ENCODE measurements around the gene C7orf33.
"Not testable (repeated sequence)": the region's sequence is repeated elsewhere in the genome, so short reads cannot be mapped to it uniquely, and the experiment has no call there.

The C7orf33 gene

GRCh38 chr7:148575640-148576411 lies 14.7 kb upstream of the C7orf33 start:
- in situ Hi-C loops (cut with HindIII; ENCODE audit: low sequenced_read_pairs): loop anchor here (10.0 kb wide), 1 partner anchor 389 kb away; no protein-coding TSS in a partner anchor

GRCh38 chr7:148579366-148579765 lies 11.2 kb upstream of the C7orf33 start:
- in situ Hi-C loops (cut with HindIII; ENCODE audit: low sequenced_read_pairs): loop anchor here (10.0 kb wide), 1 partner anchor 385 kb away; no protein-coding TSS in a partner anchor

- in situ Hi-C loops (cut with HindIII; ENCODE audit: low sequenced_read_pairs): no loop called here
Observed at GRCh38 chr7:148580446-148580845, 10.1 kb upstream of the C7orf33 start.

- in situ Hi-C loops (cut with HindIII; ENCODE audit: low sequenced_read_pairs): no loop called here
Observed at GRCh38 chr7:148581624-148582023, 8.9 kb upstream of the C7orf33 start.

GRCh38 chr7:148584154-148584827 lies 6.3 kb upstream of the C7orf33 start:
- in situ Hi-C loops (cut with HindIII; ENCODE audit: low sequenced_read_pairs): no loop called here

GRCh38 chr7:148585399-148585798 lies 5.2 kb upstream of the C7orf33 start:
- in situ Hi-C loops (cut with HindIII; ENCODE audit: low sequenced_read_pairs): loop anchor here (5.0 kb wide), 1 partner anchor 37 kb away; no protein-coding TSS in a partner anchor

- in situ Hi-C loops (cut with HindIII; ENCODE audit: low sequenced_read_pairs): loop anchor here (5.0 kb wide), 1 partner anchor 35 kb away; no protein-coding TSS in a partner anchor
Observed at GRCh38 chr7:148587076-148587475, 3.5 kb upstream of the C7orf33 start.

- in situ Hi-C loops (cut with HindIII; ENCODE audit: low sequenced_read_pairs): loop anchor here (5.0 kb wide), 1 partner anchor 34 kb away; no protein-coding TSS in a partner anchor
Observed at GRCh38 chr7:148588168-148588567, 2.4 kb upstream of the C7orf33 start.

- in situ Hi-C loops (cut with HindIII; ENCODE audit: low sequenced_read_pairs): loop anchor here (5.0 kb wide), 1 partner anchor 34 kb away; no protein-coding TSS in a partner anchor
Observed at GRCh38 chr7:148588670-148589131, 1.9 kb upstream of the C7orf33 start.

GRCh38 chr7:148589640-148590039 lies 926 bp upstream of the C7orf33 start:
- in situ Hi-C loops (cut with HindIII; ENCODE audit: low sequenced_read_pairs): loop anchor here (5.0 kb wide), 1 partner anchor 33 kb away; no protein-coding TSS in a partner anchor

- in situ Hi-C loops (cut with HindIII; ENCODE audit: low sequenced_read_pairs): not testable (repeated sequence)
Observed at GRCh38 chr7:148596354-148596753, 5.8 kb downstream of the C7orf33 start.

GRCh38 chr7:148598351-148598750 lies 7.8 kb downstream of the C7orf33 start:
- in situ Hi-C loops (cut with HindIII; ENCODE audit: low sequenced_read_pairs): no loop called here

- in situ Hi-C loops (cut with HindIII; ENCODE audit: low sequenced_read_pairs): loop anchor here (5.0 kb wide), 1 partner anchor 102 kb away; no protein-coding TSS in a partner anchor
Observed at GRCh38 chr7:148605350-148605749, 14.8 kb downstream of the C7orf33 start.

- in situ Hi-C loops (cut with HindIII; ENCODE audit: low sequenced_read_pairs): loop anchor here (5.0 kb wide), 1 partner anchor 100 kb away; no protein-coding TSS in a partner anchor
Observed at GRCh38 chr7:148607151-148607661, 16.6 kb downstream of the C7orf33 start.

GRCh38 chr7:148609045-148609725 lies 18.6 kb downstream of the C7orf33 start:
- in situ Hi-C loops (cut with HindIII; ENCODE audit: low sequenced_read_pairs): loop anchor here (5.0 kb wide), 1 partner anchor 98 kb away; no protein-coding TSS in a partner anchor

GRCh38 chr7:148611692-148612091 lies 21.1 kb downstream of the C7orf33 start:
- in situ Hi-C loops (cut with HindIII; ENCODE audit: low sequenced_read_pairs): no loop called here

- in situ Hi-C loops (cut with HindIII; ENCODE audit: low sequenced_read_pairs): no loop called here
Observed at GRCh38 chr7:148615085-148615730, 24.6 kb downstream of the C7orf33 start.

- in situ Hi-C loops (cut with HindIII; ENCODE audit: low sequenced_read_pairs): loop anchor here (5.0 kb wide), 1 partner anchor 34 kb away; no protein-coding TSS in a partner anchor
Observed at GRCh38 chr7:148620749-148621359, 30.3 kb downstream of the C7orf33 start.

- in situ Hi-C loops (cut with HindIII; ENCODE audit: low sequenced_read_pairs): loop anchor here (5.0 kb wide), 1 partner anchor 34 kb away; no protein-coding TSS in a partner anchor
Observed at GRCh38 chr7:148621563-148621962, 31.0 kb downstream of the C7orf33 start.

Data from endothelial cell of hepatic sinusoid (primary cell).